H1 (cell line): Measurements from ENCODE around the gene MYO15A.

ENCODE experiments used
- HDAC2 ChIP-seq, 2 experiments: fragments of 300-600 bp in 1 of 2; sonication (generic) in 1 of 2; IDR thresholded peaks; 2 replicates each; pipeline ENCODE4 v1.6.1; 2011 to 2012; ENCODE audit warnings: low read depth in 2 of 2, low read length in 2 of 2, mild to moderate bottlenecking in 2 of 2, moderate library complexity in 2 of 2, borderline replicate concordance in 1 of 2, inconsistent platforms in 1 of 2
- NRF1 ChIP-seq: IDR thresholded peaks from 2 replicates; pipeline ENCODE4 v1.6.1; 2011; ENCODE audit warnings: mild to moderate bottlenecking, low read depth, low read length, improper control_type of control experiment
- TEAD4 ChIP-seq: IDR thresholded peaks from 2 replicates; pipeline ENCODE4 v1.6.1; 2012; ENCODE audit warnings: low read depth, low read length, inconsistent platforms, mixed read lengths
- TF ChIP-seq, protein P1 (sequence below), 3 experiments: IDR thresholded peaks; 1 replicate in 2 of 3; 2 replicates in 1 of 3; pipeline versions ENCODE4 v1.5.1 to v1.6.1; 2011; ENCODE audit warnings: low read length in 3 of 3, mild to moderate bottlenecking in 3 of 3, inconsistent platforms in 2 of 3, low read depth in 1 of 3, moderate library complexity in 1 of 3; ENCODE audit not compliant: insufficient read depth in 1 of 3; ENCODE audit errors: control extremely low read depth in 1 of 3

DNA sequence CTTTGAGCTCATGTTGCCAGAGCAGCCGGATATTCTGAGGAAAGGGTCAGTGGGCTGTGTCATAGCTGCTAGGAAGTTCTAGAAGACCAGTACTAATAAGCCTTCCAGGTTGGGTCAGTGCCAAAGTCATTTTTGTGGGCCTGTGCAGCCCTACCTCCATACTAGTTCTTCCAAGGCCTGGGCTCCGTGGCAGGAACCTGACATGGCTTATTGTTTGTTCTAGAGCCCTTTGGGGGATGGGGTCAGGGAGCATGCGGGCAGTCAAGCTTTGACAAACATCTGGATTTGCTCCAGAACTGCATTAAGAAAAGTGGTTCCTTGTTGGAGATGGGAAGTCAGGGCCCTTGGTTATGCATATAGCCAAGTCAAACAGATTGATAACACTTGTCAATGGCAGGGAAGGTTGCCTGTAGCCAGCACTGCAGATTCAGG is 82.7 kb downstream of the MYO15A start:
- TF ChIP-seq, protein P1, sequence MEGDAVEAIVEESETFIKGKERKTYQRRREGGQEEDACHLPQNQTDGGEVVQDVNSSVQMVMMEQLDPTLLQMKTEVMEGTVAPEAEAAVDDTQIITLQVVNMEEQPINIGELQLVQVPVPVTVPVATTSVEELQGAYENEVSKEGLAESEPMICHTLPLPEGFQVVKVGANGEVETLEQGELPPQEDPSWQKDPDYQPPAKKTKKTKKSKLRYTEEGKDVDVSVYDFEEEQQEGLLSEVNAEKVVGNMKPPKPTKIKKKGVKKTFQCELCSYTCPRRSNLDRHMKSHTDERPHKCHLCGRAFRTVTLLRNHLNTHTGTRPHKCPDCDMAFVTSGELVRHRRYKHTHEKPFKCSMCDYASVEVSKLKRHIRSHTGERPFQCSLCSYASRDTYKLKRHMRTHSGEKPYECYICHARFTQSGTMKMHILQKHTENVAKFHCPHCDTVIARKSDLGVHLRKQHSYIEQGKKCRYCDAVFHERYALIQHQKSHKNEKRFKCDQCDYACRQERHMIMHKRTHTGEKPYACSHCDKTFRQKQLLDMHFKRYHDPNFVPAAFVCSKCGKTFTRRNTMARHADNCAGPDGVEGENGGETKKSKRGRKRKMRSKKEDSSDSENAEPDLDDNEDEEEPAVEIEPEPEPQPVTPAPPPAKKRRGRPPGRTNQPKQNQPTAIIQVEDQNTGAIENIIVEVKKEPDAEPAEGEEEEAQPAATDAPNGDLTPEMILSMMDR (IDR thresholded peaks at IDR 0.05; ENCODE audit: control extremely low read depth in 1 of 3, insufficient read depth in 1 of 3, low read depth in 1 of 3, low read length in 3 of 3) = no peak
- TF ChIP-seq TEAD4 = no peak
- no peak for TF ChIP-seq HDAC2 (IDR thresholded peaks at IDR 0.05; ENCODE audit: borderline replicate concordance in 1 of 2, low read depth in 2 of 2, low read length in 2 of 2)
- no peak for TF ChIP-seq NRF1
